GM23338 (cell line): Measurements from ENCODE around the gene HJV. TPM values are rescaled to one million over a fixed set of nuclear protein-coding genes. Genes with fewer than 3 reads are reported as not detected.
A peak's percentile ranks its signal among the peaks of the same experiment; 100 is the strongest.

ENCODE experiments used
- ATAC-seq: fragments of 200-7000 bp; cut with Tn5 transposase; 3 replicates; pipeline ENCODE4 v1.9.1; 2020
- DNase-seq: peaks from one replicate; pipeline ENCODE4 v3.0.0-alpha.2; 2015; ENCODE audit warnings: low spot score
- H2AFZ ChIP-seq: fragments of 200-600 bp; sonication (generic); 2 replicates; pipeline ENCODE4 v1.8.0; 2016; ENCODE audit warnings: antibody characterized with exemption, mild to moderate bottlenecking, moderate library complexity
- H3F3A ChIP-seq: fragments of 200-600 bp; sonication (generic); replicated peaks from 2 replicates; pipeline ENCODE4 v1.8.0; 2017; ENCODE audit warnings: antibody characterized with exemption, mixed run types, low read depth
- H3K27ac ChIP-seq: fragments of 200-600 bp; sonication (generic); 2 replicates; pipeline ENCODE4 v1.6.1; 2016; ENCODE audit warnings: low read depth
- H3K27me3 ChIP-seq: fragments of 200-600 bp; sonication (generic); 2 replicates; pipeline ENCODE4 v1.8.0; 2016; ENCODE audit warnings: mild to moderate bottlenecking, mixed run types, moderate library complexity; ENCODE audit not compliant: insufficient read depth
- H3K36me3 ChIP-seq: fragments of 200-600 bp; sonication (generic); 2 replicates; pipeline ENCODE4 v1.8.0; 2016; ENCODE audit warnings: mild to moderate bottlenecking; ENCODE audit not compliant: insufficient read depth
- H3K4me1 ChIP-seq: fragments of 200-600 bp; sonication (generic); 2 replicates; pipeline ENCODE4 v1.8.0; 2016; ENCODE audit warnings: mild to moderate bottlenecking, moderate library complexity; ENCODE audit not compliant: insufficient read depth
- H3K4me2 ChIP-seq: fragments of 200-600 bp; sonication (generic); 2 replicates; pipeline ENCODE4 v1.7.1; 2017; ENCODE audit warnings: mixed run types
- H3K4me3 ChIP-seq: fragments of 200-600 bp; sonication (generic); 2 replicates; pipeline ENCODE4 v1.6.1; 2016; ENCODE audit warnings: mixed run types
- H3K79me2 ChIP-seq: fragments of 200-600 bp; sonication (generic); replicated peaks from 2 replicates; pipeline ENCODE4 v1.8.0; 2017; ENCODE audit warnings: mild to moderate bottlenecking; ENCODE audit not compliant: insufficient read depth
- H3K9me2 ChIP-seq: fragments of 200-600 bp; sonication (generic); 2 replicates; pipeline ENCODE4 v1.8.0; 2017; ENCODE audit not compliant: insufficient read depth
- H4K20me1 ChIP-seq: fragments of 200-600 bp; sonication (generic); replicated peaks from 2 replicates; pipeline ENCODE4 v1.8.0; 2017; ENCODE audit warnings: mild to moderate bottlenecking; ENCODE audit not compliant: insufficient read depth
- H3K27ac Mint-ChIP-seq: 2 replicates; pipeline ENCODE4 v1.8.0; 2020; ENCODE audit warnings: inconsistent platforms, mild to moderate bottlenecking, moderate library complexity, mixed read lengths
- H3K27me3 Mint-ChIP-seq: 3 replicates; pipeline ENCODE4 v1.8.0; 2022; ENCODE audit warnings: low read depth, mild to moderate bottlenecking, moderate library complexity, mixed read lengths, inconsistent platforms; ENCODE audit not compliant: insufficient read depth, poor library complexity
- H3K36me3 Mint-ChIP-seq: 3 replicates; pipeline ENCODE4 v1.8.0; 2021; ENCODE audit warnings: low read depth, mild to moderate bottlenecking, inconsistent platforms, moderate library complexity, mixed read lengths
- H3K4me1 Mint-ChIP-seq: 3 replicates; pipeline ENCODE4 v1.8.0; 2020; ENCODE audit warnings: mild to moderate bottlenecking, inconsistent platforms, mixed read lengths
- H3K4me3 Mint-ChIP-seq: 3 replicates; pipeline ENCODE4 v1.8.0; 2021; ENCODE audit warnings: moderate library complexity, mild to moderate bottlenecking, inconsistent platforms, mixed read lengths
- H3K9me3 Mint-ChIP-seq: 3 replicates; pipeline ENCODE4 v1.8.0; 2020; ENCODE audit warnings: moderate library complexity, mild to moderate bottlenecking, inconsistent platforms, mixed read lengths
- CREB1 ChIP-seq: fragments of 250-450 bp; sonication (Bioruptor Pico); IDR thresholded peaks from 2 replicates; pipeline ENCODE4 v1.5.0; 2020; ENCODE audit warnings: low read depth, mild to moderate bottlenecking, moderate library complexity
- ETS1 ChIP-seq: IDR thresholded peaks from 2 replicates; pipeline ENCODE4 v1.6.1; 2016; ENCODE audit warnings: antibody characterized with exemption
- EZH2 ChIP-seq: fragments of 200-600 bp; sonication (generic); IDR thresholded peaks from one replicate; pipeline ENCODE4 v1.8.0; 2017; ENCODE audit warnings: antibody characterized with exemption, mild to moderate bottlenecking, low read depth; ENCODE audit not compliant: unreplicated experiment
- EZH2phosphoT487 ChIP-seq: fragments of 200-600 bp; sonication (generic); IDR thresholded peaks from one replicate; pipeline ENCODE4 v1.8.1; 2018; ENCODE audit warnings: antibody characterized with exemption; ENCODE audit not compliant: unreplicated experiment
- JUNB ChIP-seq: IDR thresholded peaks from one replicate; pipeline ENCODE4 v1.6.1; 2016; ENCODE audit warnings: antibody characterized with exemption; ENCODE audit not compliant: unreplicated experiment
- NANOG ChIP-seq: IDR thresholded peaks from 2 replicates; pipeline ENCODE4 v1.6.1; 2016; ENCODE audit warnings: antibody characterized with exemption, borderline replicate concordance
- REST ChIP-seq: IDR thresholded peaks from one replicate; pipeline ENCODE4 v1.6.1; 2018; ENCODE audit warnings: antibody characterized with exemption; ENCODE audit not compliant: unreplicated experiment
- STAT1 ChIP-seq: IDR thresholded peaks from one replicate; pipeline ENCODE4 v1.6.1; 2016; ENCODE audit warnings: antibody characterized with exemption; ENCODE audit not compliant: unreplicated experiment
- ZNF114 ChIP-seq: fragments of 250-450 bp; sonication (Bioruptor Pico); IDR thresholded peaks from 2 replicates; pipeline ENCODE4 v1.5.0; 2020; ENCODE audit warnings: mild to moderate bottlenecking, moderate library complexity
- ZNF331 ChIP-seq: fragments of 250-450 bp; sonication (Bioruptor Pico); IDR thresholded peaks from 2 replicates; pipeline ENCODE4 v1.5.0; 2020; ENCODE audit warnings: low read depth, mild to moderate bottlenecking, moderate library complexity
- ZNF462 ChIP-seq: fragments of 250-450 bp; sonication (Bioruptor Pico); IDR thresholded peaks from 2 replicates; pipeline ENCODE4 v1.5.0; 2020; ENCODE audit warnings: mild to moderate bottlenecking, moderate library complexity
- polyA plus RNA-seq: library from polyadenylated mRNA; unstranded; fragments of >200 nt; fragmentation: Nextera tagmentation; extraction: Ambion mirVana; gene quantifications from 2 replicates; pipeline ENCODE4 v1.2.1, GENCODE V29; 2016
- total RNA-seq: library from RNA; depleted of rRNA; stranded (reverse); fragments of >200 nt; shearing (Covaris generic); gene quantifications from 2 replicates; pipeline ENCODE4 v1.2.3, GENCODE V29; 2014

Gene HJV
- total and polyA plus RNA-seq, 2 experiments from 2014 or later: 0.42 to 0.45 TPM

GRCh38 chr1:145995964-145996432 is 25.5 kb downstream of the HJV start:
- H4K20me1 ChIP-seq: no peaks in the 10 kb centered on the region
- H3K4me1 Mint-ChIP-seq: peaks cover 51% of the 10 kb centered on the region

GRCh38 chr1:145995148-145995881 is 26.2 kb downstream of the HJV start:
- Mint-ChIP-seq H3K4me3 (peak overlapping the region; percentile 99), H3K36me3 (peaks cover 48% of the 10 kb centered on the region), H3K27me3 (peaks cover 9% of the 10 kb centered on the region), H3K4me1 (peaks cover 54% of the 10 kb centered on the region), H3K9me3 (no peaks in the 10 kb centered on the region), H3K27ac (peak overlapping the region; percentile 80)
- Histone ChIP-seq H3K4me3 (peak overlapping the region; percentile 75), H3K9me2 (no peaks in the 10 kb centered on the region), H3K27me3 (no peaks in the 10 kb centered on the region), H3F3A (peaks cover 5% of the 10 kb centered on the region), H3K4me1 (peaks cover 39% of the 10 kb centered on the region), H4K20me1 (no peaks in the 10 kb centered on the region), H3K36me3 (no peaks in the 10 kb centered on the region; the same call in 1 of the 2 replicates), H2AFZ (no peak overlapping the region), H3K4me2 (peak overlapping the region; percentile 87), H3K79me2 (peaks cover 18% of the 10 kb centered on the region), H3K27ac (no peak overlapping the region)
- ATAC-seq (no peak), DNase-seq (no peak)
- TF ChIP-seq EZH2phosphoT487 (no peak), REST (no peak), ZNF462 (CRISPR knock-in tag) (no peak), ETS1 (no peak), ZNF331 (CRISPR knock-in tag) (no peak), CREB1 (CRISPR knock-in tag) (no peak), JUNB (no peak), EZH2 (no peak), NANOG (no peak), ZNF114 (CRISPR knock-in tag) (no peak)

More at GRCh38 chr1:145995964-145996432, 25.5 kb downstream of the HJV start:
- H3K4me3 ChIP-seq: peak overlapping the region; percentile 75
- peaks cover 39% of the 10 kb centered on the region for H3K4me1 ChIP-seq
- peak; percentile 20; the same call in 2 of the 3 replicates for ATAC-seq
- Mint-ChIP-seq H3K27me3 (peaks cover 9% of the 10 kb centered on the region), H3K27ac (peak overlapping the region; percentile 89), H3K36me3 (peaks cover 48% of the 10 kb centered on the region), H3K9me3 (no peaks in the 10 kb centered on the region), H3K4me3 (peak overlapping the region; percentile 99)
- H2AFZ ChIP-seq: no peak overlapping the region
- no peaks in the 10 kb centered on the region; the same call in 1 of the 2 replicates for H3K36me3 ChIP-seq
- TF ChIP-seq STAT1: no peak
- peak; percentile 35 for DNase-seq
- no peaks in the 10 kb centered on the region for H3K9me2 ChIP-seq
- H3K27ac ChIP-seq: peak overlapping the region; percentile 60; the same call in 1 of the 2 replicates
- peaks cover 5% of the 10 kb centered on the region for H3F3A ChIP-seq
- H3K27me3 ChIP-seq: no peaks in the 10 kb centered on the region
- H3K79me2 ChIP-seq: peaks cover 18% of the 10 kb centered on the region
- H3K4me2 ChIP-seq: peak overlapping the region; percentile 87
